Stimulated activated CD4-positive, alpha-beta T cell treated with anti-CD3 and anti-CD28 coated beads, Interleukin-4, amount 100 ng/mL, for 24 hours (primary cell): ENCODE results near the gene ESYT1.
A peak's percentile ranks its signal among the peaks of the same experiment; 100 is the strongest.

Source experiments
- DNase-seq: peaks from one replicate; pipeline ENCODE4 v3.0.0-alpha.2; 2020

ESYT1 gene

GRCh38 chr12:56127888-56128669 lies at the start of gene ESYT1:
ESYT1 (plus strand) TSS chr12:56128267; CDS start chr12:56128320, 53 bp downstream.
- DNase-seq: peak; percentile 98

GRCh38 chr12:56078427-56078826 lies 49.6 kb upstream of the ESYT1 start:
- DNase-seq: no peak

- peak; percentile 51 for DNase-seq
These were observed 48.9 kb upstream of the ESYT1 start for GRCh38 chr12:56078931-56079722.

- DNase-seq: peak; percentile 72
These were observed 48.1 kb upstream of the ESYT1 start, which contains the start of gene ERBB3 for GRCh38 chr12:56079723-56080555. ERBB3 (plus strand) TSS chr12:56080165; CDS start chr12:56080301, 136 bp downstream.

GRCh38 chr12:56080556-56081138 lies 47.4 kb upstream of the ESYT1 start:
- no peak for DNase-seq

GRCh38 chr12:56081393-56082347 lies 46.4 kb upstream of the ESYT1 start:
- DNase-seq: no peak

- no peak for DNase-seq
These were observed 45.7 kb upstream of the ESYT1 start for GRCh38 chr12:56082382-56082781.

- no peak for DNase-seq
These were observed 45.1 kb upstream of the ESYT1 start for GRCh38 chr12:56082967-56083366.

- no peak for DNase-seq
These were observed 43.0 kb upstream of the ESYT1 start for GRCh38 chr12:56084958-56085543.

- DNase-seq: no peak
These were observed 42.0 kb upstream of the ESYT1 start for GRCh38 chr12:56086096-56086495.

GRCh38 chr12:56086608-56087007 lies 41.5 kb upstream of the ESYT1 start:
- no peak for DNase-seq

- no peak for DNase-seq
These were observed 40.8 kb upstream of the ESYT1 start for GRCh38 chr12:56087220-56087619.

- DNase-seq: no peak
These were observed 30.3 kb upstream of the ESYT1 start for GRCh38 chr12:56097738-56098137.

- no peak for DNase-seq
These were observed 29.5 kb upstream of the ESYT1 start for GRCh38 chr12:56098592-56098991.

GRCh38 chr12:56099787-56100186 lies 28.3 kb upstream of the ESYT1 start:
- no peak for DNase-seq

- DNase-seq: no peak
These were observed 27.0 kb upstream of the ESYT1 start for GRCh38 chr12:56101045-56101444.

GRCh38 chr12:56102683-56103065 lies 25.4 kb upstream of the ESYT1 start:
- DNase-seq: no peak

- DNase-seq: no peak
These were observed 24.9 kb upstream of the ESYT1 start for GRCh38 chr12:56103066-56103711.

- no peak for DNase-seq
These were observed 24.3 kb upstream of the ESYT1 start for GRCh38 chr12:56103823-56104108.

- DNase-seq: peak; percentile 98
These were observed 23.8 kb upstream of the ESYT1 start, which contains the start of gene PA2G4 for GRCh38 chr12:56104109-56104814. PA2G4 (plus strand) TSS chr12:56104559; CDS start chr12:56104738, 179 bp downstream.
